ENCODE results near the gene SLC7A11.
"Not testable (repeated sequence)": the region's sequence is repeated elsewhere in the genome, so short reads cannot be mapped to it uniquely, and the experiment has no call there.

SLC7A11 gene

GRCh38 chr4:138247643-138248042 lies 5.5 kb upstream of the SLC7A11 start:
- no peak for DNase-seq
- intact Hi-C loops (cut with DNase I), result no loop called here

- intact Hi-C loops (cut with DNase I), result no loop called here
- no peak for DNase-seq
Measured at GRCh38 chr4:138243369-138243768, 1.2 kb upstream of the SLC7A11 start.

GRCh38 chr4:138242834-138243156 lies 646 bp upstream of the SLC7A11 start:
- no peak for DNase-seq
- intact Hi-C loops (cut with DNase I), result no loop called here

- DNase-seq, result peak in 2 of 10 donors; percentile 8 to 41
- intact Hi-C loops (cut with DNase I), result no loop called here
Measured at GRCh38 chr4:138241281-138242075, 671 bp downstream of the SLC7A11 start.

GRCh38 chr4:138239491-138239890 lies 2.7 kb downstream of the SLC7A11 start:
- DNase-seq, result no peak
- intact Hi-C loops (cut with DNase I), result no loop called here

GRCh38 chr4:138238521-138239292 lies 3.4 kb downstream of the SLC7A11 start:
- intact Hi-C loops (cut with DNase I), result no loop called here
- DNase-seq, result no peak

- DNase-seq; intact Hi-C loops (cut with DNase I): not testable (repeated sequence)
Measured at GRCh38 chr4:138237132-138237531, 5.0 kb downstream of the SLC7A11 start.

GRCh38 chr4:138236037-138236436 lies 6.1 kb downstream of the SLC7A11 start:
- intact Hi-C loops (cut with DNase I), result no loop called here
- no peak for DNase-seq

GRCh38 chr4:138235419-138235952 lies 6.7 kb downstream of the SLC7A11 start:
- no peak for DNase-seq

GRCh38 chr4:138234248-138234647 lies 7.9 kb downstream of the SLC7A11 start:
- intact Hi-C loops (cut with DNase I), result no loop called here
- DNase-seq, result no peak

More at GRCh38 chr4:138235419-138235952, 6.7 kb downstream of the SLC7A11 start:
- intact Hi-C loops (cut with DNase I), result no loop called here

GRCh38 chr4:138233313-138234034 lies 8.7 kb downstream of the SLC7A11 start:
- intact Hi-C loops (cut with DNase I), result no loop called here
- DNase-seq, result peak in 1 of 10 donors; percentile 16

- DNase-seq, result no peak
- intact Hi-C loops (cut with DNase I), result no loop called here
Measured at GRCh38 chr4:138232364-138232763, 9.8 kb downstream of the SLC7A11 start.

- no peak for DNase-seq
- intact Hi-C loops (cut with DNase I), result no loop called here
Measured at GRCh38 chr4:138230048-138230447, 12.1 kb downstream of the SLC7A11 start.

- intact Hi-C loops (cut with DNase I), result no loop called here
- no peak for DNase-seq
Measured at GRCh38 chr4:138229160-138229559, 13.0 kb downstream of the SLC7A11 start.

GRCh38 chr4:138226351-138226750 lies 15.8 kb downstream of the SLC7A11 start:
- intact Hi-C loops (cut with DNase I), result no loop called here
- DNase-seq, result no peak

GRCh38 chr4:138225477-138225876 lies 16.7 kb downstream of the SLC7A11 start:
- intact Hi-C loops (cut with DNase I), result no loop called here

GRCh38 chr4:138224614-138225013 lies 17.5 kb downstream of the SLC7A11 start:
- intact Hi-C loops (cut with DNase I), result no loop called here

More at GRCh38 chr4:138225477-138225876, 16.7 kb downstream of the SLC7A11 start:
- DNase-seq, result no peak

GRCh38 chr4:138223231-138223910 lies 18.8 kb downstream of the SLC7A11 start:
- DNase-seq, result no peak
- intact Hi-C loops (cut with DNase I), result no loop called here

More at GRCh38 chr4:138224614-138225013, 17.5 kb downstream of the SLC7A11 start:
- no peak for DNase-seq

- intact Hi-C loops (cut with DNase I), result no loop called here
- no peak for DNase-seq
Measured at GRCh38 chr4:138222046-138222445, 20.1 kb downstream of the SLC7A11 start.

- intact Hi-C loops (cut with DNase I), result no loop called here
- DNase-seq, result no peak
Measured at GRCh38 chr4:138218976-138219375, 23.2 kb downstream of the SLC7A11 start.

All from posterior cingulate gyrus (tissue), 11 donors.